ENCODE results near the gene ANKLE2. TPM values are rescaled to one million over a fixed set of nuclear protein-coding genes. Genes with fewer than 3 reads are reported as not detected.

The ANKLE2 gene
- total RNA-seq, 2 donors from 2014 or later: 33.7 to 41.8 TPM

DNA sequence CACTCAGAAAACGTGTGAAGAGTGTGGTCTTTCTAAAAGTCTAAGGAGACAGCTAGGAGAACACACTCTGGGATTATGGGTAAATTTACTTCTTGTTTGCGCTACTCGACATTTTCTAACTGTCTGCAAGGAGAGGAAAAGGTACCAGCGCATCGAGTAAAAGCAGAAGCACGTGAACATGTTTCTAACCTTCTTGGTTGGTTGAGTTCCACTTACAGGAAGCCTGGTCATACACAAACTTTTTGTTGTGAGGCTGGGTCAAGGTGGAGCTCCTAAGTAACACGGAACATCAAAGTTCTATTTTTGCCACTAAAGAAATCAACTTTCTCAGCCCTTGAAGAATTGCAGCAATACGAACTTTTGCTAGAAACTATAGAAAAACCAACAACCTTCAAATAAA is 20.0 kb downstream of the ANKLE2 start:
- Histone ChIP-seq H3K4me1 (no peaks in the 10 kb centered on the region), H3K4me3 (no peak overlapping the region), H3K27me3 (no peaks in the 10 kb centered on the region), H3K9ac (ENCODE audit: low read depth in 2 of 2, low read length in 2 of 2) (no peak overlapping the region), H3K27ac (no peak overlapping the region), H3K36me3 (peaks cover 35% of the 10 kb centered on the region), H3K9me3 (no peaks in the 10 kb centered on the region)
- DNase-seq: no peak
- TF ChIP-seq, protein P1, sequence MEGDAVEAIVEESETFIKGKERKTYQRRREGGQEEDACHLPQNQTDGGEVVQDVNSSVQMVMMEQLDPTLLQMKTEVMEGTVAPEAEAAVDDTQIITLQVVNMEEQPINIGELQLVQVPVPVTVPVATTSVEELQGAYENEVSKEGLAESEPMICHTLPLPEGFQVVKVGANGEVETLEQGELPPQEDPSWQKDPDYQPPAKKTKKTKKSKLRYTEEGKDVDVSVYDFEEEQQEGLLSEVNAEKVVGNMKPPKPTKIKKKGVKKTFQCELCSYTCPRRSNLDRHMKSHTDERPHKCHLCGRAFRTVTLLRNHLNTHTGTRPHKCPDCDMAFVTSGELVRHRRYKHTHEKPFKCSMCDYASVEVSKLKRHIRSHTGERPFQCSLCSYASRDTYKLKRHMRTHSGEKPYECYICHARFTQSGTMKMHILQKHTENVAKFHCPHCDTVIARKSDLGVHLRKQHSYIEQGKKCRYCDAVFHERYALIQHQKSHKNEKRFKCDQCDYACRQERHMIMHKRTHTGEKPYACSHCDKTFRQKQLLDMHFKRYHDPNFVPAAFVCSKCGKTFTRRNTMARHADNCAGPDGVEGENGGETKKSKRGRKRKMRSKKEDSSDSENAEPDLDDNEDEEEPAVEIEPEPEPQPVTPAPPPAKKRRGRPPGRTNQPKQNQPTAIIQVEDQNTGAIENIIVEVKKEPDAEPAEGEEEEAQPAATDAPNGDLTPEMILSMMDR (IDR thresholded peaks at IDR 0.05): no peak
- intact Hi-C loops (cut with DNase I): no loop called here

GRCh38 chr12:132740652-132741051 is 21.0 kb downstream of the ANKLE2 start:
- Histone ChIP-seq H3K4me1 (no peaks in the 10 kb centered on the region), H3K4me3 (no peak overlapping the region), H3K9ac (ENCODE audit: low read depth in 2 of 2, low read length in 2 of 2) (no peak overlapping the region), H3K9me3 (no peaks in the 10 kb centered on the region), H3K27me3 (no peaks in the 10 kb centered on the region), H3K36me3 (peaks cover 30% of the 10 kb centered on the region), H3K27ac (no peak overlapping the region)
- TF ChIP-seq, protein P1 (IDR thresholded peaks at IDR 0.05): no peak
- no peak for DNase-seq
- intact Hi-C loops (cut with DNase I): no loop called here

GRCh38 chr12:132740313-132740646 is 21.4 kb downstream of the ANKLE2 start:
- no peaks in the 10 kb centered on the region for H3K9me3 ChIP-seq
- TF ChIP-seq, protein P1 (IDR thresholded peaks at IDR 0.05): no peak

DNA sequence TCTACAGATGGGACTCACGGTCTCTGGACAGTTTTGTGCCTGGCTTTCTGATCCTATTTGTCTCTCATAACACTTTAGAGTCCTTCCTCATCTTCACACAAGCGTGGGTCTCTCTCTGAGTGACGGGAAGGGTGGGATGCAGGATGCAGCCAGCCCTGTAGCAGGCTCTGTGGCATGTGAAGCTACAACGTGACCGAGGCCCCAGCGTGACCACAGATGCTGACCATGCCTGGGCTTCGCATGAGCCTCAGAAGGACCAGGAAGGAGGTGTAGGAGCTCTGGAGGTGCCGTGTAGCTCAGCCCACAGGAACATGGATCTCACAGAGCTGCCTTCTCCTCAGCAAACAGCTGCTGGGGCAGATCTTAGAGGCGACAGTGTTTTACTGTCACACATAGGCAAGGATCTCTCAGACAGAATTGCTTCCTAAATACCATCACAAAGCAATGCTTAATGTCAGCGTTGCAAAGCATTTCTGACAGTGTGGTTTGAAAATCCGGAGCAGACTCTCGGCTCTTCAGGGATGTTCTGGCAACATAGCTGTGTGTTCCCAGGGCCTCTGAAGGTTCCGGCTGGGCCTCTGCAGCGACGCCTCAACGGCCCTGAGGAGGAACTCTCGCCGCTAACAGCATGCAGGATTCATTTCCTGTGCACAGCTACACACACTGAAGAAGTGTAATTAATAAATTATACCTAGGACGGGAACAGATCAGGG is 21.9 kb downstream of the ANKLE2 start:
- Histone ChIP-seq H3K27me3 (no peaks in the 10 kb centered on the region), H3K9me3 (no peaks in the 10 kb centered on the region), H3K27ac (no peak overlapping the region), H3K9ac (ENCODE audit: low read depth in 2 of 2, low read length in 2 of 2) (no peak overlapping the region), H3K4me1 (no peaks in the 10 kb centered on the region), H3K4me3 (no peak overlapping the region), H3K36me3 (peaks cover 22% of the 10 kb centered on the region)
- intact Hi-C loops (cut with DNase I): no loop called here
- DNase-seq: no peak
- TF ChIP-seq, protein P1 (IDR thresholded peaks at IDR 0.05): no peak

More at GRCh38 chr12:132740313-132740646, 21.4 kb downstream of the ANKLE2 start:
- intact Hi-C loops (cut with DNase I): no loop called here
- Histone ChIP-seq H3K9ac (ENCODE audit: low read depth in 2 of 2, low read length in 2 of 2) (no peak overlapping the region), H3K4me1 (no peaks in the 10 kb centered on the region), H3K27ac (no peak overlapping the region), H3K36me3 (peaks cover 27% of the 10 kb centered on the region), H3K4me3 (no peak overlapping the region), H3K27me3 (no peaks in the 10 kb centered on the region)
- no peak for DNase-seq

GRCh38 chr12:132736913-132737312 is 24.7 kb downstream of the ANKLE2 start:
- intact Hi-C loops (cut with DNase I): no loop called here
- Histone ChIP-seq H3K9ac (ENCODE audit: low read depth in 2 of 2, low read length in 2 of 2) (no peak overlapping the region), H3K4me3 (no peak overlapping the region), H3K27ac (no peak overlapping the region), H3K36me3 (peaks cover 20% of the 10 kb centered on the region), H3K9me3 (no peaks in the 10 kb centered on the region), H3K4me1 (no peaks in the 10 kb centered on the region), H3K27me3 (no peaks in the 10 kb centered on the region)
- TF ChIP-seq, protein P1 (IDR thresholded peaks at IDR 0.05): no peak
- no peak for DNase-seq

Data from colonic mucosa (tissue), 4 donors.